ENCODE results near the gene TUBGCP2.

TUBGCP2 gene, protein sequence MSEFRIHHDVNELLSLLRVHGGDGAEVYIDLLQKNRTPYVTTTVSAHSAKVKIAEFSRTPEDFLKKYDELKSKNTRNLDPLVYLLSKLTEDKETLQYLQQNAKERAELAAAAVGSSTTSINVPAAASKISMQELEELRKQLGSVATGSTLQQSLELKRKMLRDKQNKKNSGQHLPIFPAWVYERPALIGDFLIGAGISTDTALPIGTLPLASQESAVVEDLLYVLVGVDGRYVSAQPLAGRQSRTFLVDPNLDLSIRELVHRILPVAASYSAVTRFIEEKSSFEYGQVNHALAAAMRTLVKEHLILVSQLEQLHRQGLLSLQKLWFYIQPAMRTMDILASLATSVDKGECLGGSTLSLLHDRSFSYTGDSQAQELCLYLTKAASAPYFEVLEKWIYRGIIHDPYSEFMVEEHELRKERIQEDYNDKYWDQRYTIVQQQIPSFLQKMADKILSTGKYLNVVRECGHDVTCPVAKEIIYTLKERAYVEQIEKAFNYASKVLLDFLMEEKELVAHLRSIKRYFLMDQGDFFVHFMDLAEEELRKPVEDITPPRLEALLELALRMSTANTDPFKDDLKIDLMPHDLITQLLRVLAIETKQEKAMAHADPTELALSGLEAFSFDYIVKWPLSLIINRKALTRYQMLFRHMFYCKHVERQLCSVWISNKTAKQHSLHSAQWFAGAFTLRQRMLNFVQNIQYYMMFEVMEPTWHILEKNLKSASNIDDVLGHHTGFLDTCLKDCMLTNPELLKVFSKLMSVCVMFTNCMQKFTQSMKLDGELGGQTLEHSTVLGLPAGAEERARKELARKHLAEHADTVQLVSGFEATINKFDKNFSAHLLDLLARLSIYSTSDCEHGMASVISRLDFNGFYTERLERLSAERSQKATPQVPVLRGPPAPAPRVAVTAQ

DNA sequence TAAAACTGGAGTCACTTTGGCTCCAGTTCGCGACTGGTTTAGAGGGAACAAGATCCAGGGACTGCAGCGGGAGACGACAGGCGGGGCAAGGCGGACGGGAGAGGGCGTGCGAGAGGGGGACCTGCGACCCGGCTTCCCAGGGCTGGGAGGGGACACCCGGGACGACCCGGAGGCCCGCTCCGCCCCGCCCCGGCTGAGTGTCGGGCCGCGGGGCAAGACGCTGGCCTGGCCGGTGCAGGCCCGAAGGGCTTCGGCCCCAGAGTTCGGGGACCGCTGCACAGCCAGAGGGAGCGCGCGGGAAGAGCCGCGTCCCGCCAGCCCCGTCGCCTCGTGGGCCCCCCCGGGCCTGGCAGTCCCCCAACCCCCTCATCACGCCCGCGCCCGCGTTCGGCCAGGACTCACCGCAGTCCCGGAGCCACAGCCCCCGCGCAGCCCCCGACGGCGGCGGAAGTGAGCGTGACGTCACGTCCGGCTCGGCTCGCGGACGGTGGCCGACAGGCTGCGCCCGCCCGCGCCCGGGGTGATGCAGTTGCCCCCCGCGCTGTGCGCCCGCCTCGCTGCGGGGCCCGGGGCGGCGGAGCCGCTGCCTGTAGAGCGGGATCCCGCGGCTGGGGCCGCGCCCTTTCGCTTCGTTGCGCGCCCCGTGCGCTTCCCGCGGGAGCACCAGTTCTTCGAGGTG is at the start of gene TUBGCP2, which contains the start of gene ZNF511:
Gene TUBGCP2 (minus strand): TSS at position 452 of the 679 bp plus-strand sequence. CDS start 5,931 bp downstream, outside the sequence.
Gene ZNF511 (plus strand): TSS at position 494 of the 679 bp plus-strand sequence. CDS start 30 bp downstream, at position 524.
- peak; percentile 60 to 71 for DNase-seq

DNA sequence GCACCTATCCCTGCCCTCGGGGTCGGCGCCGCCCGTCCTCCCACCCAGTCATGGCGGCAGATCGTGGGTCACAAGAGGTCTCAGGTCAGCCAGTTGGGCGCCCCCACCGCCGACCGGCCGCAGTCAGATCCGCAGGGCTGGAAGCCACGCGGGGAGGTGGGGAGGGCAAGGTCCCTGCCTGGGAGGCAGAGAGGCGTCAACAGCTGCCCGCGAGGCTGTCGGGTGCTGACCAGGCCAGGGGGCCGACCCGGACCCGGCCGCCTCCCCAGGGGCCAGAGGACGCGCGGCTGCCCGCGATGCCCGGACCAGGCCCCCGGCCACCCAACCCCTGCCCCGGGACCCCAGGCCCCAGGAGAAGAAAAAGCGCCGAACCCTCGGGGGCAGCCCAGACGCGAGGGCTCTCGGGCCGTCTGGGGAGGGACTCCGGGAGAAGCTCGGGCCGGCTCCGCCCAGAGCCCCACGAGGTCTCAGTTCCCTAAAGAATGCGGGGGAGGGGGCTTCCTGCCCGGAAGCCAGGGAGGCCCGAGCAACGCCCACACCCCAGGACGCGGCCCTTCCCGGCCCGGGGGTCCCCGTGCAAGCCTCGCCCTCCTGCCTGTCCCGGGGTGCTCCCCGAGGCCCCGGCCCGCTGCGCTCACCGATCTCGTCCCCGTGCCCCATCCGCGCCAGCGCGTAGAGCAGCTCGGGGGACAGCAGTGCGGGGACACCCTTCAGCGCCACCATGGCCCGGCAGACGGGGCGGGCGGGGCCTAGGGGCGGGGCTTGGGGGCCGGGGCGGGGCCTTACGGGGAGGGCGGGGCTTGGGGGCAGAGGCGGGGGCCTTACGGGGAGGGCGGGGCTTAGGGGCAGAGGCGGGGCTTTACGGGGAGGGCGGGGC is 48.9 kb upstream of the TUBGCP2 start, which contains the start of gene FUOM:
Gene FUOM (minus strand): TSS at position 735 of the 877 bp plus-strand sequence. CDS start 12 bp downstream, at position 723.
- DNase-seq, result peak in 1 of 2 experiments; percentile 56

DNA sequence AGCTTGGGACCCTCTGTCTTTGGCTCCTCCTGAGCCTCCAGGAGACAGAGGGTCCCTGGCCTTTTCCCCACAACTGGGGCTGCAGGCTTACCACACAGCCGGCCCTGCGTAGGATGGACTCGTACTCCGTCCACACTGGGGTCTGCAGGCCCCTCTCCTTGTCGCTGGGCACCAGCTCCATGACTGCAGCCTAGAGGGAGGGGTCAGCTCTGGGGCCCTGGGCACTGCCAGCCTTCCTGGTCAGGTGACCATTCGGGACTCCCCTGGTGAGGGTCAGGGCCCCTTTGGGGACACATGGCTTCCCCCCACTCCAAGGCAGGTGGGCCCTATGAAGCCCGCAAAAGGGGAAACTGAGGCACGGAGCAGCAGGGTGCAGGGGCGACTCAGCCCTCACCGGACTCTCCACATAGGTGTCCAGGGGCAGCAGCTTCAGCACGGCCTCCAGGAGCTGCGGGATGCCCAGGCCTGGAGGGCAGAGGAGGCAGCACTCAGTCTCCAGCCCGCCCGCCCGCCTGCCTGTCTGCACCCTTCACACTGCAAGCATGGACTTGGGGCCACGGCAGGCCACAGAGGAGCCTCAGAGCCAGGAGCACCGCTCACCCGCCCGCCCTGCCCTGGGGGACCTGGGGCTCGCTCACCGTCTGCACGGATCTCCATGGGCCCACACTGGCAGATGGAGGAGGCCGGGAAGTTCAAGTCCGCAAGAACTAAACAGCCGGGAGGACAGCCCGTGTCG is 48.0 kb upstream of the TUBGCP2 start:
- no peak for DNase-seq

- no peak for DNase-seq
These were observed 47.3 kb upstream of the TUBGCP2 start for GRCh38 chr10:133355991-133356390.

DNA sequence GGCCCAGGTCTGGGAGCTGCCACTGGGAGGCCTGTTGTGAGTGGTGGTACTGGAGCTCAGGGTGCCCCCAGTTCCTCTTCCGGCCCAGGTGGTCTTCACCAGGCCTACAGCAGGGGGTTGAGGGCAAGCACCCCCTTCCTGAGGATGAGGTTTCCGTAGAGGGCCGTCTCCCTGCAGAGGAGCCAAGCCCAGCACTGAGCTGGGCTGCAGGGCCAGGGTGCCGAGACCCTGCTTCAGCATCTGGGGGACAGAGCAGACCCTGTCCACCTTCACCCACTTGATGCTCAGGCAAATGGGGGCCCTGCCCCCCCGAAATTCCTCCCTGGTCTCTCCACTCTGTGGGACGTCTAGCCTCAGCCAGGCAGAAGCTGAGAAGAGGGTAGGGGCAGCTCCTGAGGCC is 46.6 kb upstream of the TUBGCP2 start:
- DNase-seq, result no peak

DNA sequence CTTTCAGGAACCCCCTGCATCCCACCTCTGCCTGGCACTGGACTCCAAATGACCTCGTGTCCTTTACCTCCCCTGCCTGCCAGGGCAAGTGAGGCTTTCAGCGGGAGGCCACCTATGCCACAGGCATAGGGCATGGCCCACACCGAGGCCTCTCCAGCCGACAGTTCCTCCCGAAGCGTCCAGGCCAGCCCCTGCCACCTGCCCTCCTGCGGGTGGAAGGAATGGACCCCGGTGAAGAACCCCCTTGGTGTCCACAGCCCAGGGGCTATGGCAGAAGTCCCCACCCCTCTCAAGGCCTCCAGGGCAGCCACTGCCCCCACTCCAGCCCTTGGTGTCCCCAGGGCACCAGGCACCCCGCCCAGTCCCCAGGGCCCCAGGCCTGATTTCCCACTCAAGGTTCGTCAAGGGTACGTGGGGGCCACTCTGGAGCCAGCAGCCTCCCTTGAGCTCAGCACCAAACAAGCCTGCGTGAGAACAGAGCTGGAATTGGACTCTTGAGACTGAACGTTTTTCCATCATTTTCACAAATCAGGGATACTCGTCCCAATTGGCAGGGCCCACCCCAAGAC is 46.1 kb upstream of the TUBGCP2 start:
- DNase-seq, result no peak

DNA sequence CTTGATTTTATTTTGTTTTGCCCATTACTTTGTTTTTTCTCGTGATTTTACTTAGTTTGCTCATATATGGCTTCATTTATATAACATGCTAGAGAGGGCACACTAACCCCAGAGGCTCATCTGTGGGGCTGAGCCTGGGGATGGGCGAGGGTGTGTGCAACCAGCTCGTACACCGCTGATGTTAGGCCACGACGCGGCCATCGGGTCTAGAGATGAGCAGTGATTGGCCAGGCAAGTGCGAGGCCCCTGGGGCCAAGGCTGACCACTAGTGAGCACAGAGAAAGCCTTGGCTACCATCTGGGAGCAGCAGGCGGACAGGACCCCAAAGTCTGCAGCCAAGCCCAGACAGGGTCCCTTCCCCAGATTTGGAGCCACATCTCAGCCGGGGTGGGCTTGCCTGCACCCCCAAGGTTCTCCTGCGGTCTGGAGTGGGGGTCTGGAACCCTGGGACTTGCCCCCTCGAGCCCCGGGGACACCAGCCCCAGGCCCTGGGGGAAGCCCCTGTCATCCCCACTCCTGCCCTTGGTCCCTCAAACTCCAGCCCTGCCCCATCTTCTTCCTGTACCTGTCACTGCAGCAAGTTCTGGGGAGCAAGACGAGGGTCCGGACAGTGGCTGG is 45.4 kb upstream of the TUBGCP2 start:
- DNase-seq, result no peak

DNA sequence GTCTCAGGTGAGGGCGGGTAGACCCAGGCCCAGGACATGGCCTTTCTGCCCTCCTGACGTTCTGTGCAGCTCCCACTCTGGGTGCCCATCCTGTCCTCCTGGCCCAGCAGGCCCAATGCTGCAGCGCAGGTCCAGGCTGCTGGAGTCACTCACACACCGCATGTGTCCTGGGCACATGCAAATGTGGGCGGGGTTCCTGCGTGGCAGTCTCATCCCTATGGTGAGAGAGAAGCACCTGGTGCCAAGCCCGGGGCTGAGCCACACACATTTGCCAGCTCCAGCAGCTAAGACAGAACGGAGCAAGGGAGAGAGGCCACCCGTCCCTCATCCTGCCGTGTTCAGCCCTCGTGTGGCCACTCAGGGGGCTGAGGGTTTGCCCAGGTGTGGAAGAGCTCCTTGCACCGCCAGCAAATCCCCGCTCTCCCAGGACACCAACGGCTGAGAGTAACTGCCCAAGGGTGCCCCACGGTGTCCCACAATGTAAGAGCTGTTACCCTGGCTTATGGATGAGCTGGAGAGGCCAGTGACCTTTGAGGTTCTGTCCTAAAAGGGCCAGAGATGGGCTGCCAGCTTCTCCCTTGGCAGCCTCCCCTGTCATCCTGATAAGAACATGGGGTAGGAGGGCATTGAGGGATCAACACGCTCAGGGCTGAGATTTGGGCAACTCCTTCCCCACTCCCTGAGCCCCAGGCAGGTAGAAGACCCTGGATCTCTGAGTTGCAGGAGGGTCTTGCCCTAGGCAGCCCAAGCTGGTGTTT is 44.7 kb upstream of the TUBGCP2 start:
- DNase-seq, result no peak

DNA sequence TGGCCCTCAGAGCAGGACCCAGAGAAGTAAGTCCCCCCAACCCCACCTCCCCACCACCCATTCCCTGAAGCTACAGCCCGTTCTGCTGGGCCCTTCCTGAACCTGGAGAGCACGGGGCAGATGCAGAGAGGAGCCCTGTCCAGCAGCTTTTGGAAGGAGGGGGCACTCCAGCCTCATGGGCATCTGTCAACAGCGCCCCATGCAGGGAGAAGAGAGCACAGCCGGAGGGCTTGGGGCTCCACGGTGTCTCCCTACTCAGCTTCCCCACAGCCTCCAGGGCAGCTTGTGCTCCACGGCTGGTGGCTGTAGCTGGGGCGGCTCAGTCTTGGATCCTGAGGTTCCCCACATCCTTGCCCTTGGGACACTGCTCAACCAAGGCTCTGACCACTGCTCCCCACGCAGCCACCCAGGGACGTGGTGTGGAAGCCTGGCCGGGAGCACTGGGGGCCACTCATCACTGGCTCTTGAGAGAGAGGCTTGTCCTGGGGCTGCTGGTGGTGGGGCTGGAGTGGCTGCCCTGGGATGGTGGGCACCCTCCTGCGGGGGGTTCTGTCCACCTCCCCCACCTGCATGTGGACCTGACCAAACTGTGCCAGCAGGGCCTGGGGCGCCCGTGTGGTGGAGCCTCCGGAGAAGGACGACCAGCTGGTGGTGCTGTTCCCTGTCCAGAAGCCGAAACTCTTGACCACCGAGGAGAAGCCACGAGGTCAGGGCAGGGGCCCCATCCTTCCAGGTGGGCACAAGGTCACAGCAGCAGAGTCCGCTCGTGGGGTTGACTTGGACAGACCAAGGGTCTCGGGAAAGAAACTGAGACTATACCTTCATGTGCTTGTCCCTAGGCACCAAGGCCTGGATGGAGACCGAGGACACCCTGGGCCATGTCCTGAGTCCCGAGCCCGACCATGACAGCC is 43.0 kb upstream of the TUBGCP2 start:
- DNase-seq, result no peak

DNA sequence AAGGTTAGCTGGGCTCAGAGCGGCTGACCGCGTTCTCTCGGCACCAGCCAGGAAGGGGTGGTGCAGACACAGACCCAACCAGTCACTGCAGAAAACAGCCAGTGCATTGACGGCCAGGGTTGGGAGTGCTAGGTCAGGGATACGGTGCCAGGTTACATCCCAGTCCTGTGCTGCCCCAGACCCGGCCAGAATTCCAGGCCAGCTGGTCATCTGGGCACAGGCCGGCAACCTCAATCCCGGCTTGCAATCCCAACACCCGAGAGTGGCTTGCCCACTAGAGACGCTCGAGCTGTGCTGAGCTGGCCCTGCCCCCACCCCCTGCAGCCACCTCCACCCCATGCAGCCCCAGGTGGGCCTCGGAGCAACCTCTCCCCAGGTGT is 42.3 kb upstream of the TUBGCP2 start:
- DNase-seq, result no peak

GRCh38 chr10:133350283-133350949 is 41.7 kb upstream of the TUBGCP2 start:
- DNase-seq, result no peak

- DNase-seq, result no peak
These were observed 40.9 kb upstream of the TUBGCP2 start for GRCh38 chr10:133349577-133350011.

DNA sequence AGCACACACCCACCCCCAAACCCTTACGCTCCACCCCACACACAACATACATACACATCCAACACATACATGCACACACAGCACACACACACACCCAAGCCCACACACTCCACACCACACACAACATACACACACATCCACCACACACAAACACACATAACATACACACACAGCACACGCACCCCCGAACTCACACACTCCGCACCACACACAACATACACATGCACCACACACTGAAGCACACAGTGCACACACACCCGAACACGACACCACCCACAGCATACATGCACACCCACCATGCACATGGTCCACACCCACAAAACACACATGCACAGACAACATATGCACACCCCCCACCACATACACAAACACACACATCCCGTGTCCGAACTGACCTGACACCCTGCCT is 40.5 kb upstream of the TUBGCP2 start:
- DNase-seq, result no peak

DNA sequence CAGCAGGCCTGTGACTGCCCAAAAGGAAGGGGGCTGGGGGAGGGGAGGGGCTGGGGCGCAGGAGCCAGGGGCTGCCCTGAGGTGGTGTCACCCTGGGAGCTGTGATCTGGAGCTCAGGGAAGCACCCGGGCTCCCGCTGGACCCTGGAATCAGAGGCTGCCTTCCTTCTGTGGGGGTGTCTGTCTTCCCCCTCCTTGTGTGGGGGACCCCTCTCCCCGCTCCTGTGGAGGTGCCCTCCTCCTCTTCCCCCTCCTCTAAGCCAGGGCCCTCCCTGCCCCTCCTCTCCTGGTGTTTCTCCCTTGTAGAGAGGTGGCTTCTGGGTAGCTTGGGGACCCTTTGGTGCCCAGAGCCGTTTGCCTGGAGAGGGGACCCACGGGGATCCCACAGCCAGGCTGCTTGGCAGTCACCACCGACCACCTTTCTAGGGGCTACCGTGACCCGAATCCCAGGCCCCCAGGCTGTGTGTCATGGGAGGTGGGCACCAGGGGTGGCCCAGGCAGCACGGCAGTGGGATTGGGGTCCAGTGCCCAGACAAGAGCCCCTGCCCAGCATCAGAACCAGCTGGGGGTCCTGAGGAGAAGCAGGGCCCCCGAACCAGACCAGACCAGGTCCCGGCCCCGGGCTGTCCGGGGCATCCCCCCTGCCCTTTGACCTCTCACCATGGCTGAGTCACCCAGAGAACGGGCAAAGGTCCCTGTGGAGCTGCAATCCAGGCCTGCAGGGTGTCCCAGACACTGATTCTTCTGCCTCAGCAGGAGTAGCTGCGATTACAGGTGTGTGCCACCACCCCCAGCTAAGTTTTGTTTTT is 39.2 kb upstream of the TUBGCP2 start:
- no peak for DNase-seq

GRCh38 chr10:133346413-133346812 is 37.7 kb upstream of the TUBGCP2 start:
- no peak for DNase-seq

- DNase-seq, result no peak
These were observed 35.6 kb upstream of the TUBGCP2 start for GRCh38 chr10:133344236-133344635.

DNA sequence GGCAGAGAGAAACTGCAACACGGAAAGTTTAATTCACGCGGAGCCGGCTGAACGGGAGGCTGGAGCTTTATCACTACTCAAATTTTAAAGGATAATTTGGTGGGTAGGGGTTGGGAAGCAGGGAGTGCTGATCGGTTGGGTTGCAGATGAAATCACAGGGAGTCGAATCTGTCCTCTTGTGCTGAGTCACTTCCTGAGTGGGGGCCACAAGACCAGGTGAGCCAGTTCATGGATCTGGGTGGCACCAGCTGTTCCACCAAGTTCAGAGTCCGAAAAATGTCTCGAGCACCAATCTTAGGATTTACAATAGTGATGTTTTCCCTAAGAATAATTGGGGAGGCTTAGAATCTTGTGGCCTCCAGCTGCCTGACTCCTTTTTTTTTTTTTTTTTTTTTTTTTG is 34.9 kb upstream of the TUBGCP2 start:
- no peak for DNase-seq
